Measurements from ENCODE around the gene DYRK2. TPM values are rescaled to one million over a fixed set of nuclear protein-coding genes. Genes with fewer than 3 reads are reported as not detected.
A peak's percentile ranks its signal among the peaks of the same experiment; 100 is the strongest.

DYRK2 gene
- total RNA-seq, 1 experiment from 2014 or later = 29.0 TPM

DNA sequence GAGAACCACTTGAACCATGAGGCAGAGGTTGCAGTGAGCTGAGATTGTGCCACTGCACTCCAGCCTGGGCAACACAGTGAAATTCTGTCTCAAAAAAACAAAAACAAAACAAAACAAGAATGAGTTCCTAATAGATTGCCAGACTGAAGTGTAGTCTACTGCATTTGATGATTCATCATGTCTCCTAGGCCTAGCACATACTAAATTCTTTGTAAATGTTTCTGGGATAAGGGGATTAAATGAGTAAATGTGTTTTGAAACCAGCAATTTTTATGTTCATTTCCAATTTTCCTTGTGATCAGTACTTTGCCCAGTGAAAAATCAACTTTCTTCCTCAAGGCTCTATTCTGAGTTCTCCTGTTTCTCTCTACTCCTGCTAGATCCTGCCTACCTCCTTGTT is 2.9 kb upstream of the DYRK2 start:
- no peak for DNase-seq (ENCODE audit: low read depth)

DNA sequence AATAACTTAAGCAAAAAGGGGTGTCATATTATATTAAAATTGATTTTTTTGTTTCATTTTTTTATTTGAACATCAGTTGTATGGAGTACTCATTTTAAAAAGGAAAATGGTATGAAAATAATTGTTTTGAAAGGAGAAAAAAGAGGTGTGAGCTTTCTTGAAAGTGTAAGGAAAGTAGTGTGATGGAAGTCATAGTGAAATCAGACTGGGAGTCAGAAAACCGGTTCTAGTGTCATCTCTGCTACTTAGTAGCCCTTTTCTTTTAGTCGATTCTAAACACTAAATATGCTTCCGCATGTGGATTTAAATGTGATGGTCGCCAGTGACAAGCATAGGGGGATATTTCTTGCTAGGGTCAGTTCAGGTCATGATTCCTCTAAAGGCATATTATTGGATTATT is 1.8 kb upstream of the DYRK2 start:
- no peak for DNase-seq (ENCODE audit: low read depth)

DNA sequence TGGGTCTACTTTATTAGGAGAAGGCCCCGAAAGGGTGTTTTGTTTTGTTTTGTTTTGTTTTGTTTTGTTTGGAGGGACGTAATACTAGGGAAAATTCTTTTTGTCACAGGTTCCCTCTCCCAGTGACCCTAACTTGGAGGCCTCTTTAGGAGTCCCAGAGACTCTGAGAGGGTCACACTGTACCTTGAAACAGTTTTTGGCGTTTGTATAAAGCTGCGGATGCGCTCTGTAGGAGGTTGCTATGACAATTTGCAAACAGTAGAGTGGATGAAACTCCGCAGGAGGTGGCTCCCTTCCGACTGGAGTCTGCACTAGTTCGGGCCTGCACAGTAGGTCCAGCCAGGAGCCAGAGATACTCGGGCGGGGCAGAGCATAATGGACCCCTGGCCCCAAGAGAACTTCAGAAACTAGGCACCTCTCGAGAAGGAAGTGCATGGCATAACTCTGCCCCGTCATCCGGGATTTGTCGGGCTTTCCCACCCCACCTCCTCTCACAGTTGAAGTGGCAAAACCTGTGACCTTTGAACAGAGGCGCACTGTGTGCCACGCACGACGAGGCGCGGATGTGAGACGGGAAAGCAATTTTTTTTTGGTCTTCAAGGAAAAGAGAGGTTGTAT is 1.3 kb upstream of the DYRK2 start:
- no peak for DNase-seq (ENCODE audit: low read depth)

DNA sequence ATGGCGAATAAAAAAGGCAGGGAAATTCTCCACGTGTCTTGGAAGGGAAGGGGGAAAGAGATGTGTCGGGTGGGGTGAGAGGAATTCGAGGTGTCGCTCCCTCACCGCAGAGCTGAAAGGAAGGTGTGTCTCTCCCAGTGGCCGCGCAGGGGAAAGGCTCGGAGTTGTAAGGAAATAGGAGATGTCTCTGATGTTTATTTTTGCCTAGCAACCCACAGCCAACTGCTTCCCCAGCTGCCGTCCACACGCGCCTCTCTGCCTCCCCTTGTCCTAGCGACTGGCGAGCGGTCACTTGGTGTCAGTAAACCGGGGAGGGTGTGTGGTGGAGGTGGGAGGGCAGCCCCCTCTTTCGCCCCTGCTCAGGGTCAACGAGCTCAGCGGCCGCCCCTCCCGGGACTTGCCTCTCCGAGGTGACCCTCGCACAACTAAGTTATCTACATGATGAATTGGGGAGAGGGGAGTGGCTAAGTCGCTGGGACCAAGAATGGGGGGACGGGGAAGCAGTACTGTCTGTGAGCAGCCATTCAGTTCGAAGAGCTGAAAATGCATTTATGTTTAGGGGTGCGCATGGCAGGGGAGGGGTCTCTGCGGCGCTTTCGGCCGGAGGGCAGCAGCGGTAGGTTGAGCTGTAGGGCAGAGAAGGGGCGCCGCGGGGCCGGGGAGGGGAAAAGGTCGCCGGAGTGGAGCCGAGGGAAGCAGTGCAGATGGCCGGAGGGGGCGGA is 585 bp upstream of the DYRK2 start:
- DNase-seq (ENCODE audit: low read depth) = peak; percentile 75

DNA sequence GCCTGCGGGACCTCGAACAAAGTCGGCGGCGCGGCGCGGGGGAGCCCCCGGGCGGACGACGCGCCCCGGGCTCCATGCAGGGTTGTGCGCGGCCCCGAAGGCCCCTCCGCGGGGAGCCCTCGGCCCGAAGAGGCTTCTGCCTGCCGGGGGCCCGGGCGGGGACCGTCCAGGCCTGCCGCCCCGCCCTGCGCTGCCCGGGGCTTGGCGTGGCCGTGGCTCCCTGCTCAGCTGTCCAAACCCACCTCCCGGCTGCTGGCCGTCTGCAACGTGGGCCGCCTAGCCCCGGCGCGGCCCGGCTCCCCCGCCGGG is 670 bp downstream of the DYRK2 start:
- DNase-seq (ENCODE audit: low read depth) = no peak

DNA sequence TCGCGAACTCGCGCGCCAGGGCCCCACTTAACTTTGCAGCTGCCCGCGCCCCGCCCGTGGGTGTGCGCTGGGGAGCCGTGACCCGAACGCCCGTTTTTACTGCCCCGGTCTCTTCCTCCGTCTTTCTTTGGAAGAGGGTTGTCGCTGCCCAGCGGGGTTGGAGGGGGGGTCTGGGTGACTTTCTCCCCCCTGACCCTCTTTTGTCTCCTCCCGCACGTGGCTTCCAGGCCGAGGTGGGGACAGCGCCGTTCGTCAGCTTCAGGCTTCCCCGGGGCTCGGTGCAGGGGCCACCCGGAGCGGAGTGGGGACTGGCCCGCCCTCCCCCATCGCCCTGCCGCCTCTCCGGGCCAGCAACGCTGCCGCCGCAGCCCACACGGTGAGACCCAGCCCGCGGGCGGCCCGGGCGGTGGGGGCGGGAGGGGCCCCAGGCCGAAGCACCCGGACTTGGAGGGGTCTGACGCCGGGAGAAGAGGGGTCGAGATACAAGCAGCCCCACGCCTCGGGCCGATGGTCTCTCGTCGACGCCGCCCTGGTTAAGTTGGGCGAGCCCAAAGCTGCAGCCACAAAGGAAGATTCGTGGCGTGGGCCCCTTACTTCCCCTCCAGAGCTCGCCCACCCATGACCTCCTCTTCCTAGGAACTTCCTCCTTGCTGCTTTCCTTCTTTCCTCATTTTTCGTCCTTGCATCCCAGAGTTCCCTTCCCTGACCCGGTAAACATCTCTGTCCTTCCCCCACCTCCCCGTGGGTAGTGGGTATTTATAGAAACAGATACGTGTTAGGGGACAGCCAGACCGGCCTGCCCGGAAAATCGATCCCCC is 1.2 kb downstream of the DYRK2 start:
- DNase-seq (ENCODE audit: low read depth) = no peak

DNA sequence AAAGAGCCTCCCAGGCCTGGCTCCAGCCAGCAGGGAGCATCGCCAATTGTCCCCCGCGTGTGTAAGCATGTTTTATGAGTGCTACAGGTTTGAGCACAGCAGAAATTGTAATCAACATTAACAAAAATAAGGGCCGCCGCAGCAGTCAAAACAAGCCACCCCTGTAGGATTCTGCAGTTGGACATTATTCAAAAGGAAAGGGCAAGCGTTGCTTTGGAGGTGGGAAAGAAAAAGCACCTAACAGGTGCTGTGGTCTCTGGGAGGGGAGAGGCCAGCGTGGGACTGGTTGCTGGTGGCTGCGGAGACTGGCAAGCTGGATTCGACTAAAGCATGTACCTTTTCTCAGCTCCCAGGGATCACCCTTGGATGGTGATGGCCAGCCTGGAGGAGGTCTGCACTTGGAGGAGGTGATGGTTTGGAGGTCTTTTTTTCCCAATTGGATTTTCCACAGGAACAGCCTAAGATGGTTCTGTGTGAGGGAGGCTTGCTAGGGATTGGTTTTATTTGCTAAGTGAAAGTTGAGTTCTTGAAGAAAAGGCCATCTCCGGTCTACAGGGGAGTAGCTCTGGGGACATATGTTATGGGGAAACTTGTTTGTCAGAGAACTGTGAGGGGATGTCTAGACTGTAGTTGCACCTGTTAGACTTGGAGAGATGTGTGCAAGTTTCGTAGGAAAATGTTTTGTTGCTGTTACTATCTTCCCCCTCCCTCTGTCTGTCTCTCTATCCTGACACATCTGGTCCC is 2.0 kb downstream of the DYRK2 start:
- DNase-seq (ENCODE audit: low read depth) = no peak

DNA sequence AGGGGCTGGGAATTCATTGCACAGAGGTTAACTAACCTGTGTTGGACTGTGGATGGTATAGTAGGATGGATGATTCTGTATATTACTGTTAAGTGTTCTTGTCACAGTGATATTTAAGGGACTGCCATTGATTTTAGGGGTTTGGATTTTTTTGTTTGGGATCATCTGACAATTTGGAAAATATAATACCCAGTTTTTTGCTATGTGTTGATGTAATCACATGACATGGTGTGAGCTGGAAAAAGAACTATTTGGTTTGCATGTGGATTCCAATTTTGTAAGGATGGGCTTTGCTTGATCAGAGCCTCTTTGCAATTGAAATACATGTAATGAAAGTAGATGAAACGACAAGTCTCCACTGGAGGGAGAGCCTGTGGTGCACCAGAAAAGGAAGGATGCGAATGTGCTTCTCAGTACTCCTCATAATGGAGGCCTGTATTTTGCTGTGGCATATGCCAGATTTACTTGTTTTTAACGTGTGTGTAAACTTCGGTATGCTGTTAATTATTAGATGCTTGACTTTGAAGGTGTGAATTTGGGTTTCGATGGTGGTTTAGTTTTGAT is 2.7 kb downstream of the DYRK2 start:
- peak; percentile 48 for DNase-seq (ENCODE audit: low read depth)

DNA sequence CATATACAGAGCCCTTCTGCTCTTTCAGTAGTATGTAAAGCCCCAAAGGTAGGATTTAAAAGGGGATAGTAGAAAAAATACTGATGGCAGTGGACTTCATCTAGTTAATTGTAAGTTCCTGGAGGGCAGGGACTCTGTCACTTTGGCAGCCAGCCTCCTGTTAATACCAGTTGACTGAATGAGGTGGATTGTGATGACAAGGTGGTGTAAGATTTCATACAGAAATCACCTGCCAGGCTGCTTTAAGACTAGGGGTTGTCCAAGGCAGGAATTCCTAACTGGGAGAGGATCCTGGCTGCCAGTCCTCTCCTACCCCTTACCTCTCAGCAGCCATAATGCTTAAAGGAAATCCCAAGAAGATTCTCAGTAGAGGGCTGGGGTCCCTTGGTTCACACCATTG is 7.3 kb downstream of the DYRK2 start:
- no peak for DNase-seq (ENCODE audit: low read depth)

DNA sequence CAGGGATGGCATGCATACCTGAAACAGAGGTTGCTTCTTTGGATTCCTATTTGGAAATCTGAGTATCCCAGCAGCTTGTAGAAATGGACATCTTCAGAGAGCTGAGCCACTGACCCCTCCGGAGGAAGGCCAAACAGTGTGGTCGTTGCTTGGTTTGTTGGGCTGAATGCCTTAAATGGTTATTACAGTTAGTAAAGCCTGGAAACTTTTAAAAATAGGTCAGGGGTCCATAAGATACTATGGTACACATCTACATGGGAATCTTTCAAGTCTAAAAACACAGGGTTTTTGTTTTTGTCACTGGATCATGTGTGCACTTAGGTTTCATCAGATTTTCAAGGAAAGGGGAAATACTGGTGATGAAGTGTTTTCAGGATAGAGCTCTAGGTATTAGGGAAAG is 7.7 kb downstream of the DYRK2 start:
- DNase-seq (ENCODE audit: low read depth) = no peak

DNA sequence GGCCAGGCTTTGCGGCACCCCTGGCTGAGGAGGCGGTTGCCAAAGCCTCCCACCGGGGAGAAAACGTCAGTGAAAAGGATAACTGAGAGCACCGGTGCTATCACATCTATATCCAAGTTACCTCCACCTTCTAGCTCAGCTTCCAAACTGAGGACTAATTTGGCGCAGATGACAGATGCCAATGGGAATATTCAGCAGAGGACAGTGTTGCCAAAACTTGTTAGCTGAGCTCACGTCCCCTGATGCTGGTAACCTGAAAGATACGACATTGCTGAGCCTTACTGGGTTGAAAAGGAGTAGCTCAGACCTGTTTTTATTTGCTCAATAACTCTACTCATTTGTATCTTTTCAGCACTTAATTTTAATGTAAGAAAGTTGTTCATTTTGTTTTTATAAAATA is 9.9 kb downstream of the DYRK2 start:
- DNase-seq (ENCODE audit: low read depth) = no peak

DNA sequence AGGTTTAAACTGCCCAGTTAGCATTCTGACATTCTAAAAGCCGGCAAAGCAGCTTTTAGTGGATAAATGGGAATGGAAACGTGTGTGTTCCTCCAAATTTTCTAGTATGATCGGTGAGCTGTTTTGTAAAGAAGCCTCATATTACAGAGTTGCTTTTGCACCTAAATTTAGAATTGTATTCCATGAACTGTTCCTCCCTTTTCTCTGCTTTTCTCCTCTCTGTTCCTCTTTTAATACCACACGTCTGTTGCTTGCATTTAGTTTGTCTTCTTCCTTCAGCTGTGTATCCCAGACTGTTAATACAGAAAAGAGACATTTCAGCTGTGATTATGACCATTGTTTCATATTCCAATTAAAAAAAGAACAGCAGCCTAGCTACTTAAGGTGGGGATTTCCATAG is 10.7 kb downstream of the DYRK2 start:
- no peak for DNase-seq (ENCODE audit: low read depth)

DNA sequence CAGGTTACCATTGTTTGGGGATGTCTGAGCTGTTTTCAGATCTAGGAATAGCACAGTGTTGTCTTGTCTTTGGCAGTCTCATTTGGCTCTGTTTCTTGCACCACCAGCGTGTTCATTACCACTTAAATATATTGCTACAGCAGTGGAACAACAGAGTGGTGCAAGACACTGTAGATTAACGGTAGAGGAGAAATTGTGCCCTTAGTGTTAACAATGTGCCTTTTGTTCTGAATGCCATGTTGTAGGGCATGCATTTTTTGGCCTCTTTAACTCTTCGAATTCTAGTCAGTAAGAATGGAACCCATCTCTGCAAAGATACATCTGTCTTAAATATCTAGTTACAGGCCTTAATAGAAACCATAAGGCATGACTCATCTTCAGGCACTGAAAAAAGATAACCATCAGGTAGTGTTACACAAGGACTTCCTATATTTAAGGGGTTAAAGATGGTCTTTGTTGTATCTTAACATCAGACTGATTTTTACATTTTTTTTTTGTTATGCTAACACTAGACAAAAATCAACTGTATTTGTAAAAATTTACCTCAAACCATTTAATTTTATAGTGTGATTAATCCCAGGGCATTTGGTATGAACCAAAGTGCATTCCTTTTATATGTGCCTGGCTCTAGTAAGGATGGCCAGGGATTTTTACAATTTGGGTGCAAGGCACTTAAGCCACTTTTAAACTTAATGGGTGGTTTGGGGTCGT is 12.9 kb downstream of the DYRK2 start:
- peak; percentile 82 for DNase-seq (ENCODE audit: low read depth)

DNA sequence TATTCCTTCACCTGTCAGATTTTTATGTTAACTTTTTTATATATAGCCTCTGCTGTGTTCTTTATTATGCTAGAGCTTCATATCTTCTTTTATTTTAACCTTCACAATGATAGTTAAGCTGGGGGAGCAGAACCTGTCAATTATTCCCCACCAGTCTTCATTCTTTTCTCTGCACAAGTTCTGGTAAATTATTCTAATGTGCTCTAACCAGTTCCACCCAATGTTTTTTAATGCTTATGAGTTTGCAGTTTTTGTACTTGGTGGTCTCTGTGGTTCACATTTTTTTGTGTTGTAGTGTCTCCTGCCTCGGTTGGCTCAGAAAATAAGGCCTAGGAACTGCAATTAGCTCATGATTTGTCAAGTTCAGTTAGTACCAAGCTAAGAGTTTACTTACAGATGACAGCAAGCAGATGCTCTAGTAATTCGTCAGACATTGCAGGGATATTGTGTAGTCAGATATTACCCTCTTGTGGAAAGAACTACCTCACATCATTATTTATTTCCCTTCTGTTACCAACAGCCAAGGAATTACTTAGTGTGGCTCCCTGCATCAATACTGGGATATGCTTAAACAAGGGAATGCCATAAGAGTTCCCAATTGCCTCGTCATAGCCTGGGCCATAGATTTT is 14.5 kb downstream of the DYRK2 start:
- no peak for DNase-seq (ENCODE audit: low read depth)

DNA sequence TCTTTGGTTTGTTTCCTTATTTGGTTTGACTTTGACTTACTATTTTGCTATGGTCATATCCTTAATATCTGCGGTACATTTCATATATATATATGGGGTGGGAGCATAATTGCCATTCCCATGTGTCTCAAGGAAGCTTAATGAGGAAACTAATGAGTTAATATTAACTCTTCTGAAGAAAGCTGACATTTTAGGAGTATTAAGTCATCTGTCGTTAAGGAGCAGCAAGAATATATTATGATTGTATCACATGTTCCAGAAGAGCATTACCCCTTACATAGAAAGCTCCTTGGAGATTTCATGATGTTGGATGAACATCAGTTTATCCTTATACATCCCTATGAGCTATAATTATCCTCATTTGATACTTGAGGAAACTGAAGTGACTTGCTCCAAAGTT is 15.6 kb downstream of the DYRK2 start:
- DNase-seq (ENCODE audit: low read depth) = no peak

DNA sequence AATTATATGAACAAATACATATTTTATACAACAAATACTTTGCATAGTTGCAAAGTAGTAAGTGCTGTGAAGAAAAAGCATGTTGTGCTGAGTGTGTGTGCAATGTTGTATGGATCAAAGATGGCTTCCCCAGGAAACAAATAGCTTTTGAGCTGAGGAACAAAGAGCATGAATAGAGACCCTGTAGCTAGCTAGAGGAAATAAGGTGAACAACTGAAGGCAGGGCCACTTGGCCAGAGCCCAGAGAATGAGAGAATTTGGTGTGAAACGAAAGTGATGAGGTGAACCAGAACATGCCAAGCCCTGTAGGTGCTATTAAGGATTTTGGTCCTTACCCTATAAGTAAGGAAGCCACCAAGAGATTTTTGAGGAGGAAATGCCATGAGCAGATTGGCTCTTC is 17.1 kb downstream of the DYRK2 start:
- DNase-seq (ENCODE audit: low read depth) = no peak

DNA sequence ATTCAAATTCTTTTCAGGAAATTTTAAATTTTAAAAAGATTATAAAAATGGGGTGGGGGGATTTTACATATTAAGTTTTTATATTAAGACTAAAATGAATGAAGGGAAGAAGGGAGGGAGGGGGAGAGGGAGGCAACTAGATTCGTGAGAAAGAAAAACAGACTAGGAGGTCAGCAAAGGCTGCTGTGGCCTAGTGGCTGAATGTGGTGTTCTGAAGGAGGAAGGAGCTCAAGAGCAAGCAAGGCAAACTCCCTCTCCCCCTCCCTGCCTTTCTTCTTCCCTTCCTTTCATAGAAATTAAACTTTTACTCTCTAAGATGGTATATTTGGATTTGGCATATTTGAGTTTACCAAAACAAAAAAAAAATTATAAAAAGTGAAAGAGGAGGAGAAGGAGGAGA is 18.1 kb downstream of the DYRK2 start:
- no peak for DNase-seq (ENCODE audit: low read depth)

DNA sequence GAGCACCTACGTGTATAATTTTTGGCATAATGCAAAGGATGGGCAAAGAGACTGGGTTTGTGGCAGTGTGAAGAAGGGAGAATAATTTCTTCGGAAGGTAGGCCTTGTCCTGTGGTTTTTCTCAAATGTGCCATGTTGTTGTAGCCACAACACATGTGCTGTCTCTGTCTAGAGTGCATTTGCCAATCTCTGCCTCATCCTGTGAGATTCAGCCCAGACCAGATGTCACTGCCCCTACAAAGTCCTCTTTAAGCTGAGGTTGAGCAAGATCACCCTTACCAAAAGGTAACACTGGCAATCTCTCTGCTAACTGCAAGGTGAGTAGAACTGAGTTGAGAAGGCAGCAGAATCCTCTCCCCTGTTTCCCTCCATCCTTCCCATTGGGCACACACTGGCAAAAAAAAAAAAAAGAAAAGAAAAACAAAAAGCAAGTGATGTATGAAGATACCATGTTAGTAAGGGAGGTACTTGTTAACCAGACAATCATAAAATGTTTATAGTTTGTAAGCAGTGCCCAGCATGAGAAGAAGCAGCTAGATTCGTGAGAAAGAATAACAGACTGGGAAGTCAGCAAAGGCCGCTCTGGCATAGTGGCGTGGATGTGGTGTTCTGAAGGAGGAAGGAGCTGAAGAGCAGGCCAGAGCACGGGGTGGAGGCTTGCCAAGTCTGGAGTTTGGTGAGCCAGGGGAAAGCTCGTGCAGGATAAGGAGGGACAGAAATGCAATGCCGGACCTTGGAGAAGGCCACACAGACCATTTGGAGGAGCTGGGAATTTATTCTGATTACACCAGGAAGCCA is 18.9 kb downstream of the DYRK2 start:
- no peak for DNase-seq (ENCODE audit: low read depth)

DNA sequence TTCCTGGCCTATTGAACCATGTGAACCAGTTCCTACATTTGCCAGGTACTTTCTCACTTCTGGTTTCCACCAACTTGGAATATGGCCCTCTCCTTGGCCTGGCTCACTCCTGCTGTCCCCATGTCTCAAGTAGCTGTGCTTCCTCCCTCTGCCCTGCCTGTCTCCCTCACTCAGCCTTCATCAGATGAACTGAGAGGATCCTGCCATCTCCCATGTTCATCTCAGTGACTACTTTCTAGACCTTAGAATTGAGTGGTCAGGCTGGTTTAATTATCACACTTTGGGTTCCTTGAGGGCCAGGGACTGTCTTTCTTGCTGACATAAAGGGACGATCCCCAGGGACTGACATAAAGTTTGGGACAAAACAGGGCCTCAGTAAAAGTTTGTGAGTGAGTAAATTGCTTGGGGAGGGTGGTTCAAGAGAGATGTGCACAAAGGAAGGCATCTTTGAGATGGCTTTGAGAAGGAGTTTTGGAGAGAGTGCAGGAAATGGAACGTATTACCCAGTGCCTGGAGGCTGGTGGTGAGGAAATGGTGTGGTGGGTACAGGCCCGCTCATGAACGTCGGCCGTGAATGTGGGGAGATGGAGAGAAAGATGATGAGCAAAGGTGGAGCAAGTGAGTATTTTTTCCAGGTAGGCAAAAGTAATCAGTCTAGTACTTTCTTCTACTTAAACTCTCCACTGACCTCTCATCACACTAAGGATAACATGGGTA is 20.8 kb downstream of the DYRK2 start:
- no peak for DNase-seq (ENCODE audit: low read depth)
